ENCODE results near the gene MRPL55.

MRPL55 gene
- 20.9 to 44.4 (median 28.3) reads per million in 9 experiments for total RNA-seq

- DNase-seq (peak; percentile 98 to 100 (median 99)), ATAC-seq (replicated peaks) (peak; percentile 95)
- peaks cover 21% of the 10 kb centered on the region for H3K36me3 Mint-ChIP-seq (ENCODE audit: insufficient read depth)
- no peaks in the 10 kb centered on the region for H3K9me3 Mint-ChIP-seq
- H3K27me3 Mint-ChIP-seq, result no peaks in the 10 kb centered on the region
- H3K4me1 Mint-ChIP-seq (ENCODE audit: low read depth in 2 of 2), result peaks cover 13% of the 10 kb centered on the region in 2 donors
- H3K27ac Mint-ChIP-seq, result peak within 1 kb of the TSS; percentile 93 to 95
- H3K4me3 Mint-ChIP-seq, result peak within 1 kb of the TSS; percentile 84 to 89
Measured at GRCh38 chr1:228109073-228109961, at the start of gene MRPL55. MRPL55 (minus strand) TSS chr1:228109299; CDS start chr1:228108260, 1,039 bp downstream.

- no peak overlapping the region for H3K4me3 Mint-ChIP-seq
- H3K27ac Mint-ChIP-seq, result no peak overlapping the region
- DNase-seq, result no peak
- H3K9me3 Mint-ChIP-seq, result no peaks in the 10 kb centered on the region
- peaks cover 13% of the 10 kb centered on the region for H3K36me3 Mint-ChIP-seq (ENCODE audit: insufficient read depth)
- ATAC-seq (replicated peaks), result no peak
- peaks cover 4 to 11% of the 10 kb centered on the region in 2 donors for H3K4me1 Mint-ChIP-seq (ENCODE audit: low read depth in 2 of 2)
- H3K27me3 Mint-ChIP-seq, result no peaks in the 10 kb centered on the region
Measured at GRCh38 chr1:228158151-228159007, 49.3 kb upstream of the MRPL55 start.

- H3K27me3 Mint-ChIP-seq, result no peaks in the 10 kb centered on the region
- H3K4me3 Mint-ChIP-seq, result no peak overlapping the region
- ATAC-seq (replicated peaks), result no peak
- no peak overlapping the region for H3K27ac Mint-ChIP-seq
- no peak for DNase-seq
- H3K36me3 Mint-ChIP-seq (ENCODE audit: insufficient read depth), result peaks cover 17% of the 10 kb centered on the region
- no peaks in the 10 kb centered on the region for H3K9me3 Mint-ChIP-seq
- H3K4me1 Mint-ChIP-seq (ENCODE audit: low read depth in 2 of 2), result peaks cover 5 to 12% of the 10 kb centered on the region in 2 donors
Measured at GRCh38 chr1:228157729-228158126, 48.6 kb upstream of the MRPL55 start.

GRCh38 chr1:228156941-228157728, 48.0 kb upstream of the MRPL55 start:
- peak; percentile 70 for ATAC-seq (replicated peaks)
- DNase-seq, result no peak
- Mint-ChIP-seq H3K27me3 (no peaks in the 10 kb centered on the region), H3K9me3 (no peaks in the 10 kb centered on the region), H3K36me3 (ENCODE audit: insufficient read depth) (peaks cover 15% of the 10 kb centered on the region), H3K4me3 (no peak overlapping the region), H3K4me1 (ENCODE audit: low read depth in 2 of 2) (peaks cover 8 to 10% of the 10 kb centered on the region in 2 donors), H3K27ac (peak overlapping the region in 1 of 2 donors; percentile 12)

- peaks cover 16% of the 10 kb centered on the region for H3K36me3 Mint-ChIP-seq (ENCODE audit: insufficient read depth)
- H3K27me3 Mint-ChIP-seq, result no peaks in the 10 kb centered on the region
- DNase-seq, result no peak
- peaks cover 8% of the 10 kb centered on the region in 2 donors for H3K4me1 Mint-ChIP-seq (ENCODE audit: low read depth in 2 of 2)
- no peaks in the 10 kb centered on the region for H3K9me3 Mint-ChIP-seq
- no peak overlapping the region for H3K4me3 Mint-ChIP-seq
- H3K27ac Mint-ChIP-seq, result no peak overlapping the region
- no peak for ATAC-seq (replicated peaks)
Measured at GRCh38 chr1:228156515-228156881, 47.4 kb upstream of the MRPL55 start.

- Mint-ChIP-seq H3K27me3 (no peaks in the 10 kb centered on the region), H3K4me1 (ENCODE audit: low read depth in 2 of 2) (peaks cover 8 to 11% of the 10 kb centered on the region in 2 donors), H3K36me3 (ENCODE audit: insufficient read depth) (peaks cover 19% of the 10 kb centered on the region), H3K27ac (no peak overlapping the region), H3K9me3 (no peaks in the 10 kb centered on the region), H3K4me3 (no peak overlapping the region)
- DNase-seq (no peak), ATAC-seq (replicated peaks) (no peak)
Measured at GRCh38 chr1:228155596-228156514, 46.8 kb upstream of the MRPL55 start.

- DNase-seq, result no peak
- H3K27me3 Mint-ChIP-seq, result no peaks in the 10 kb centered on the region
- peaks cover 26% of the 10 kb centered on the region for H3K36me3 Mint-ChIP-seq (ENCODE audit: insufficient read depth)
- H3K27ac Mint-ChIP-seq, result peak overlapping the region in 1 of 2 donors; percentile 68
- no peak for ATAC-seq (replicated peaks)
- H3K4me3 Mint-ChIP-seq, result no peak overlapping the region
- H3K9me3 Mint-ChIP-seq, result no peaks in the 10 kb centered on the region
- peaks cover 8 to 11% of the 10 kb centered on the region in 2 donors for H3K4me1 Mint-ChIP-seq (ENCODE audit: low read depth in 2 of 2)
Measured at GRCh38 chr1:228154670-228155571, 45.8 kb upstream of the MRPL55 start.

- Mint-ChIP-seq H3K36me3 (ENCODE audit: insufficient read depth) (peaks cover 26% of the 10 kb centered on the region), H3K4me3 (no peak overlapping the region), H3K27me3 (no peaks in the 10 kb centered on the region), H3K27ac (peak overlapping the region in 1 of 2 donors; percentile 68), H3K9me3 (no peaks in the 10 kb centered on the region), H3K4me1 (ENCODE audit: low read depth in 2 of 2) (peaks cover 8 to 11% of the 10 kb centered on the region in 2 donors)
- ATAC-seq (replicated peaks) (no peak), DNase-seq (no peak)
Measured at GRCh38 chr1:228154021-228154669, 45.0 kb upstream of the MRPL55 start.

GRCh38 chr1:228152918-228153258, 43.8 kb upstream of the MRPL55 start:
- H3K27ac Mint-ChIP-seq, result peak overlapping the region; percentile 55 to 86

GRCh38 chr1:228152097-228152917, 43.2 kb upstream of the MRPL55 start:
- Mint-ChIP-seq H3K27me3 (no peaks in the 10 kb centered on the region), H3K4me3 (no peak overlapping the region), H3K4me1 (ENCODE audit: low read depth in 2 of 2) (peaks cover 8 to 11% of the 10 kb centered on the region in 2 donors), H3K36me3 (ENCODE audit: insufficient read depth) (peaks cover 37% of the 10 kb centered on the region), H3K27ac (peak overlapping the region; percentile 73 to 86), H3K9me3 (no peaks in the 10 kb centered on the region)
- DNase-seq (no peak), ATAC-seq (replicated peaks) (no peak)

More at GRCh38 chr1:228152918-228153258, 43.8 kb upstream of the MRPL55 start:
- Mint-ChIP-seq H3K4me1 (ENCODE audit: low read depth in 2 of 2) (peaks cover 8 to 11% of the 10 kb centered on the region in 2 donors), H3K36me3 (ENCODE audit: insufficient read depth) (peaks cover 31% of the 10 kb centered on the region), H3K27me3 (no peaks in the 10 kb centered on the region), H3K9me3 (no peaks in the 10 kb centered on the region), H3K4me3 (no peak overlapping the region)
- DNase-seq, result no peak
- no peak for ATAC-seq (replicated peaks)

Data from effector memory CD8-positive, alpha-beta T cell (primary cell).